T-helper 2 cell (primary cell): ENCODE measurements around the gene KCNK5.

Source experiments
- DNase-seq, 5 experiments: peaks; one replicate each; pipeline versions ENCODE4 v3.0.0 to v3.0.0-alpha.2; 2012 to 2022
- total RNA-seq, 2 donors: gene quantifications; one replicate each; lab custom pipeline; 2026; lab: John Stamatoyannopoulos, UW

KCNK5 gene
- 3.7 to 3.8 reads per million in 2 donors for total RNA-seq

DNA sequence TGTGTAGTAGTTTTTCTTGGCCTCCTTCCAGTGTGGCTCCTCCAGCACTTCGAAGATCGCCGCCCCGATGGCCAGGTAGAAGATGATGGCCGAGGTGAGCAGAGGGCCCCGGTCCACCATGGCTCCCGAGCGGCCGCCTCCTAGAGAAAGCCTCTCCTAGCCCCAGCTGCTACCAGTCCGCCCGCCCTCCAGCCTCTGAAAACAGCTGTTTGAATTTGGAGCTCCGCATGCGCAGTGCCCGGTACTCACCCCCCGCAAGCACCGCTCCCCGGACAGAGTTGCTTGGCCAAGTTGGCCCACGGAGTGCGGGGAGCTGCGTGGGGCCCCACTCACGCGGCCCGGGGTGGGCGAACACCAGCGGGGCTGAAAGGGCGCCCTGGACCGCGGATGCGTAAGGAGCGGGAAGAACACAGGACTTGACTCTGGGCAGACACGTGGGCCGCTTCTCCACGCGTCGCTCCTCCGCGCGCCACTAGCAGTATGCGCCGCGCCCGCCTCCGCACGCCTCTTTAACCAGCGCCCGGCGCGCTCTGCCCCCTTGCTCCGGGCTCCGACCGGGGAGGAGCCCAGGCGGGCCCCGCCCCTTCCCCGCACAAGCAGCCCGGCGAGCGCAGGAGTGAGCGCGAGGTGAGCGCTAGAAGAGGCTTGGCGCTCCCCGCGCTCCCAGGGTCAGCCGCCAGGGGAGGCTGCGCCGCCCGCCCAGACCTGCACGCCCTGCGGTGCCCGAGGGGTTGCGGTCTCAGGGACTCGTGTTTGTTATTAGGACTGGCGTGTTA is at the start of gene KCNK5:
TSS of gene KCNK5 (minus strand) at position 484 of the 776 bp plus-strand sequence. CDS start at position 120, 364 bp downstream.
- peak; percentile 30 to 88 (median 62) for DNase-seq

- DNase-seq = no peak
These were observed 47.2 kb upstream of the KCNK5 start for GRCh38 chr6:39276379-39276995.

- DNase-seq = no peak
These were observed 45.6 kb upstream of the KCNK5 start for GRCh38 chr6:39274903-39275302.

DNA sequence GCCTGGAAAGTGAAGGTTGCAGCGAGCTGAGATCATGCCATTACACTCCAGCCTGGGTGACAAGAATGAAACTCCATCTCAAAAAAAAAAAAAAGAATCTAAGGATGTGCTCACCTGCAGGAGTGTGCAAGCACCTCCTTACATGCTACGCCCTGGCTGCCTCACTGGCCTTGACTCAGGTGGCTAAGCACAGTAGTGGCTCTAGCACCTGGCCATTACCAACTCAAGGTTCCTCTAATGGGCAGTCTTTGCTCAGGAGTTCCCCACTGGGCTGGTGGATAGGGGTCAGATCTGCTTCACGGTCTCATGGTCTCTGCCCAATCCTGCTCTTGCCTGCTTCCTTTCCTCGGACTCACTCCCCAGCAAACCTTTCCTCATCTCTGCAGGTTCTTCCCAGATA is 45.2 kb upstream of the KCNK5 start:
- no peak for DNase-seq

DNA sequence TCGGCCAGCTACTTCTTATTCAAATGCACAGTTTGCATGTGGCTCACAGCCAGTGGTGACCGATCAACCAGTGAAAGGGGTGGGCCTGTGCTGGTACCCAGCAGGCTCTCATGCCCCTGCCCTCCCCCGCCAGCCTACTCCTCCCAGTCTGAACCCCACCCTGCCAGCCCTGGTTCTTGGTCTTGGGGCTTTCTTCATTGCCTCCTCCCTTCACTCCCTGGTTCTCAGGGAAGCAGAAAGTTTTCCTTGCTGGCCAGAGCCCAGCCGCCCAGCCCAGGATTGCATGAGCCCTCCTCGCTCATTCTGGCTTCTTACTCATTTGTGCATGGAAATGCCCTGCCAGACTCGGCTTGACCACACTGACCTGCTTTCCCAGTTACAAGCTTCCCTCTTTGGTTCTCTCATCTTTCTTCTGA is 44.1 kb upstream of the KCNK5 start:
- DNase-seq = no peak

DNA sequence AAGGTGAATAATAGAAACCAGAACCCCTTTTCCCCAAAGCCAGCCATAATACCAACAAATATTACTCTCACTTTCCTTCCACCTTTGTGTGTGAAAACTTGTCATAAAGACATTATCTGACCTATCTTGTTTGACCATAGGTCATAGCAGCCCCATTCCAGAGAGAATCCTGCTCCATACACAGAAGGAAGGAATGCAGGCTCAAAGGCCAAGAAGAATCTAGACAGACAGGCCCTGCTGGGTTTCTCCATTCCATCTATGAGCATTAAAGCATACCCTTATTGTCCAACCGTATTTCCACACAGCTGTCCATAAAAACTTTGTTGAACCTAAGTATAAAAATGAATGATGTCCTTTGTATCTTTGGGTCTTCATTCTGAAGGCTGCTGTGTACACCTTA is 40.7 kb upstream of the KCNK5 start:
- DNase-seq = no peak

GRCh38 chr6:39268721-39269120 is 39.4 kb upstream of the KCNK5 start:
- no peak for DNase-seq

GRCh38 chr6:39268171-39268570 is 38.9 kb upstream of the KCNK5 start:
- no peak for DNase-seq

GRCh38 chr6:39266782-39267355 is 37.6 kb upstream of the KCNK5 start:
- no peak for DNase-seq

DNA sequence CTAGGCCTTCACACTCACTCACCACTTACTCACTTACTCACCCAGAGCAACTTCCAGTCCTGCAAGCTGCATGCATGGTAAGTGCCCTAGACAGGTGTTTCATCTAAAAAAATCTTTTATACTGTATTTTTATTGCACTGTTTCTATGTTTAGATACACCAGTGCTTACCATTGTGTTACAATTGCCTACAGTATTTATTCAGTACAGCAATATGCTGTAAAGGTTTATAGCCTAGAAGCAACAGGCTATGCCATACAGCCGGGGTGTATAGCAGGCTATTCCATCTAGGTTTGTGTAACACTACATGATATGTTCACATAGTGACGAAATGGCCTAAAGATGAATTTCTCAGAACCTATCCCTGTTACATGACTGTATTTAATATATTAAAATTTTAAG is 37.1 kb upstream of the KCNK5 start:
- DNase-seq = no peak

DNA sequence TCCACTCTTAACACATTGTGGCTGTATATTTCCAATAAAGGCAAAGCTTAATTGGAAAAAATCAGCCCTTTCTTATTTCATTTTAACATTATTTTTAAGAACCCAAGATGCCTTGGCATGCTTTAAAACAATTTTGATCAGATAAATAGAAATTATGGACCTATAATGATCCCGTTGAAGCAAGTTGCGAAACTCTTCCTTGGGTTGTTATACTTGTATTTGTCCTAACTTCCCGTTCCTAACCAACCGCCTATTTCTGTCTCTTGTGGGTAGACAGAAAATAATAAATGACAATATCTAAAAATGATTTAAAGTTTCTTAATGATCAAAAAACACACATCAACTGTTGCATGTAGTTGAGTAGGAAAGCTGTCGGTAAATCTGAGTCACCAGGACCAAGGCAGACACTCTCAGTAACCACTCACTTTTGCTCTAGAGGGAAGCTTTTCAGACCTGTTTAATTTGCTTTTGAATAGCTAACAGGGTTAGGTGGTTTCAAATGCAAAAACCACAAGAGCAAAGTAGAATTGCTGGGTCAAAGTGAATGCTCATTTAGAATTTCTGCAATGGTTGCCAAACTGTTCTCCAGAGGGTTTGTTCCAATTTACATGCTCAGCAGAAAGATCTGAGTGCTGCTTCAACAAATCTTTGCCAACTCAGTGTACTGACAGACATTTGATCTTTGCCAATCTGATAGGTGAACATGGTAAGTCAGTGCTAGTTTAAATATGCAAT is 34.2 kb upstream of the KCNK5 start:
- peak in 1 of 5 experiments; percentile 32 for DNase-seq

GRCh38 chr6:39261751-39262150 is 32.5 kb upstream of the KCNK5 start:
- DNase-seq = no peak

DNA sequence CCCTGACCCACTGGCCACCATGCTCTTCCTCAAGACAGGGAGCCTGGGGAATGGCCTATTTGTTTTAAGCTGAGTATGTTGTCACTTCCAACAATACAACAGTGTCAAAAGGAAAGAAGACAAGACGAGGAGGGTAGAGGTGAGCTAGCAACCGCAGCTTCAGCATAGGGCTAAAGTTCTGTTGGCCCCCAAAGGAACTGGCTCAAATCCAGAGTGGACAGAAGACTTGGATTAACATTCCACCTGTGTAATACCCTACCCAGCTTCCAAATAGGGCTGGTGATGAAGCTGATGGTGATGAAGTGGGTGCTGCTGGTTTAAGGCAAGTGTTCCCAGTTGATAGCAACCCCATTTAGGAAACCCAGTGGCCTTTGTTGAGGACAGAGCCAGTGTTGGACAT is 31.7 kb upstream of the KCNK5 start:
- DNase-seq = no peak

GRCh38 chr6:39260456-39260855 is 31.2 kb upstream of the KCNK5 start:
- no peak for DNase-seq

DNA sequence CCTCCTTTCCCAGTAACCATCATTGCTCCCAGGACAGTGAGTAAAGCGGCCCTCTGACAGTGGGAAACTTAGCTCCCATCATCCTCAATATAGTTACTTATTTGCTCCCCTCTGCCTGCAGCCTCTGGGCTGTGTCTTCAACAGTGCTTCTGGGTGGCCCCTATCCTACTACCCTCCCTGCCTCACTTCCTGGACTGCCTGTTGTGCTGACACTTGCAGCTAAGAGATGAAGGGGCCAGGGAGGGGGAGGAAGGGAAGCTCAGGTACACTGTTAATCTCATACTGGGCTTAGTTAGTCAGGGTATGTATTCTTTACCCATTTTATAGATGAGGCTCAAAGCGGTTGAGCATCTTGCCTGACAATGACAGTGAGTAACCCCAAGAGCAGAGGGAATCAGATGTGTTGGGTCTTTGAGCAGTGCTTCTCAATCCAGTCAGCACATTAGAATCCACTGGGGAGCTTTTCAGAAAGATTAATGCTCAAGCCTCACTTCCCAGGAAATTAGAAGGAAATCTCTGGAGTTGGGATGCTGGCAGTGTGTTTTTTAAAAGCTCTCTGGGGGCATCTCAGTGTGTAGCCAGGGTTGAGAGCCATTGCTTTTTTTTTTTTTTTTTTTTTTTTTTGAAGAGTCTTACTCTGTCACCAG is 27.1 kb upstream of the KCNK5 start:
- DNase-seq = no peak

GRCh38 chr6:39254999-39255535 is 25.8 kb upstream of the KCNK5 start:
- peak in 1 of 5 experiments; percentile 53 for DNase-seq

DNA sequence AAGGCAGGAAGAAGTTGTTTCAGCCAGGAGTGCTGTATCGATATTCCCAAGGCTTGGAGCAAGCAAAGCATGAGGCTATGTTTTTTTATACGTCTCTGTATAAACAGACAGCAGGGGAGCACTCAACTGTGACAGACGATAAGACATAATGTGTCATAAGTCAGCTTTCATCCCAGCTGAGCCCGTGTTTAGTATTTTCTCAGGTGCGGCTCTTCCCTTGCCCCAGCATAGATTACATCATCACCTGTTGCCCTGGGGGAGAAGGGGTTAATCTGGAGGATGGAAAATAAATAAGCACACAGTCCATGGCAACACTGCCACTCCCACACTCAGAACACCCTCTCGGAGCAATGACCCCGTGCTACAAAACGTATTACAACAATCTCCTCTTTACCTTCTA is 22.1 kb upstream of the KCNK5 start:
- no peak for DNase-seq

DNA sequence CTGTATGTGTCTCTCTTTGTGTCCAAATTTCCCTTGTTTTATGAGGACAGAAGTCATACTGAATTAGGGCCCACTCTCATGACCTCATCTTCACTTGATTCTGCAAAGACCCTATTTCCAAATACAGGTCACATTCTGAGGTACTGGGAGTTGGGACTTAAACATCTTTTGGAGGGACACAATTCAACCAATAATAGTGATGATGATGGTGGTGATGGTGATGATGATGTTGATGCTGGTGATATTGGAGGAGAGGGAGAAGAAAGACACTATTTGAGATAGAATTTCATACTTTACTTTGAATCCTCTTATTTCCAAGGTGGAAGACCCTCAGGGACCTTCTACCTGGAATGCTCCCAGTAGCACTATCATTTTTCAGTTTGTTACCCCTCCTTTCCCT is 21.2 kb upstream of the KCNK5 start:
- DNase-seq = no peak

GRCh38 chr6:39249278-39249677 is 20.0 kb upstream of the KCNK5 start:
- DNase-seq = no peak

DNA sequence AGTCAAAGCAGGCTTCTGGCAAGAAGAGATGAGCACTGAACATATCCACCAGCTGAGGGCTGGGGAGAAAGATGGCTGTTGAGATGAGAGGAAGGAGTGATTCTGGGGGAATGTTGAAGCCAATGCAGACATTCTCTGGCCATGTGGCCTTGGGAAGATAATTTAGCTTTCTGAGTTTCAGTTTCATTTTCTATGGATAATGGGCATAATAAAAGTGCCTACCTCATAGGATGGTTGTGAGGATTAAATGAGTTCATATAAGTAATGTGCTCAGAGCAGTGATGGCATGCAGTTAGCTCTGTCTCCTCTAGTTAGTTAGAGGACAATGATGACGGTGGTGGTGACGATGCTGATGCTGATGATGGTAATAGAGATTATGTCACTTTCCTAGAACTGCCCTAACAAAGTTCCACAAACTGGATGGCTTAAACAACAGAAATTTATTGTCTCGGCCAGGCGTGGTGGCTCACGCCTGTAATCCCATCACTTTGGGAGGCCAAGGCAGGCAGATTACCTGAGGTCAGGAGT is 18.5 kb upstream of the KCNK5 start:
- no peak for DNase-seq

DNA sequence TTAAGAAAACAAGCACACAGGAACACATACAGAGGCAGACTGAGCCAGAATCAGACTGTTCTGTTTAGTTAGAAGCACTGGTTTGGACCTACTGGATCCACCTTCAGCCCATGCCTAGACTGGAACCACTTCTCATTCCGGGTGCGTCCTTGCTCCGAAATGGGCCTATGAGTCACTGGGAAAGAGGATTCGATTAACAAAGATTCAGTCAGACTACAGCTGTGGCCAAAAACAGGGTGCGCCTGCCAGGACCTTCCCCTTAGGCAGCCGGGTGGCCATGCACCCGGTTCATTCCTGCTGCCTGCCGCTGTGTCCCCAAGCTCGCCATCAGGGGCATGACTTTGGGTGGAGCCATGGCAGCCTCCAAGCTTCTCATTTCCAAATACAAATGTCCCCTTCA is 14.5 kb upstream of the KCNK5 start:
- no peak for DNase-seq

DNA sequence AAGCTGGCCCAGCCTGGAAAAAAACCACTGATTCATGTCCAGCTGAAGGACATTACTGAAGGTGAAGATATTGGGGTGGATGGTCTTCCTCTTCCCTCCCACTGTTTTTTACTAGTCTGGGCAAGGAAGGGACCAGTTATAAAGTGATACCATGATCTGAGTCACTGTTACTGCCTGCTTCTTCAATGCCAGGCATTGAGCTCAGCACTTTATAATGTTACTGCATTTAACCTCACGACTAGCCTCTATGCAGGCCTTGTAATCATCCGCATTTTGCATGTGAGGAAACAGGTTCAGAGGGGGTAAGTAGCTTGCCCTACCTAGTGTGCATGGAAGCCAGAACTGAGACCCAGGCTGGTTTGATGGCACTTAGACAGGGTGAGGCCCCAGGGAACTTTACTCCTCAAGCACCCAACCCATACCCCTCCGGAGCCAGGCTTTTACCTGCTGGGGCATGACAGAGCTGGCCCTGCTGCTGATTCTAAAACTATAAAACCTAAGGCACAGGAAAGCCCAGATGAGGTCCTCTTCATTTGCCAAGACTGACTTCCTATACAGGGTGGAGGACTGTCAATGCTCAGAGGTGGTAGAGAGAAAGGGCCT is 11.0 kb upstream of the KCNK5 start:
- no peak for DNase-seq
